Measurements from ENCODE around the gene FBXL17. TPM values are rescaled to one million over a fixed set of nuclear protein-coding genes. Genes with fewer than 3 reads are reported as not detected.

FBXL17 gene
- polyA plus RNA-seq, 1 of the 3 experiments (the other 2 are of a cell fraction): 4.4 TPM

GRCh38 chr5:108118813-108119514, 262.9 kb downstream of the FBXL17 start:
- ChIA-PET CTCF (no interaction called here), POLR2A (no interaction called here)
- no peaks in the 10 kb centered on the region for H3K27me3 ChIP-seq (ENCODE audit: insufficient read depth)
- no peaks in the 10 kb centered on the region for H3F3A ChIP-seq (replicated peaks; ENCODE audit: insufficient read depth)
- peaks cover 0 to 2% of the 10 kb centered on the region in 2 experiments for H3K36me3 ChIP-seq (replicated peaks in 1 of 2; ENCODE audit: control insufficient read depth in 1 of 2, insufficient read depth in 2 of 2, low read length in 1 of 2)
- H3K4me3 ChIP-seq (ENCODE audit: low read depth in 2 of 2, low read length in 1 of 2): no peak overlapping the region
- H3K9ac ChIP-seq: no peak overlapping the region
- H3K4me2 ChIP-seq: no peak overlapping the region
- H3K9me3 ChIP-seq: no peaks in the 10 kb centered on the region
- no peaks in the 10 kb centered on the region for H4K20me1 ChIP-seq (ENCODE audit: insufficient read depth)
- TF ChIP-seq SIN3A (IDR thresholded peaks at IDR 0.05; ENCODE audit: borderline replicate concordance, low read depth, low read length) (no peak), YY1 (IDR thresholded peaks at IDR 0.05; ENCODE audit: low read depth) (no peak)
- no peak overlapping the region for H2AFZ ChIP-seq (ENCODE audit: low read depth)
- H3K4me1 ChIP-seq (ENCODE audit: control insufficient read depth in 1 of 2, insufficient read depth in 2 of 2, low read depth in 1 of 2, low read length in 1 of 2): peaks cover 0 to 7% of the 10 kb centered on the region in 2 experiments; a peak in 1 of 4 replicates
- no peak for DNase-seq
- WGBS (ENCODE audit: low lambda C conversion rate): 93% methylated on average over 2 of the region's 2 CpGs
- H3K27ac ChIP-seq (ENCODE audit: low read depth in 2 of 2, low read length in 1 of 2): no peak overlapping the region
- no peaks in the 10 kb centered on the region for H3K9me2 ChIP-seq
- H3K79me2 ChIP-seq (ENCODE audit: insufficient read depth): no peaks in the 10 kb centered on the region

GRCh38 chr5:108115673-108116072, 266.2 kb downstream of the FBXL17 start:
- ChIA-PET CTCF (interaction anchor here (0.8 to 1.2 kb wide), 2 partner anchors 13 to 15 kb away, joined by 3 read pairs; no protein-coding TSS in a partner anchor), POLR2A (no interaction called here)
- Histone ChIP-seq H2AFZ (ENCODE audit: low read depth) (no peak overlapping the region), H3K27ac (ENCODE audit: low read depth in 2 of 2, low read length in 1 of 2) (no peak overlapping the region), H4K20me1 (ENCODE audit: insufficient read depth) (no peaks in the 10 kb centered on the region), H3K9me2 (no peaks in the 10 kb centered on the region), H3F3A (replicated peaks; ENCODE audit: insufficient read depth) (no peaks in the 10 kb centered on the region), H3K4me1 (ENCODE audit: control insufficient read depth in 1 of 2, insufficient read depth in 2 of 2, low read depth in 1 of 2, low read length in 1 of 2) (no peaks in the 10 kb centered on the region), H3K4me3 (ENCODE audit: low read depth in 2 of 2, low read length in 1 of 2) (no peak overlapping the region), H3K36me3 (replicated peaks in 1 of 2; ENCODE audit: control insufficient read depth in 1 of 2, insufficient read depth in 2 of 2, low read length in 1 of 2) (peaks cover 0 to 2% of the 10 kb centered on the region in 2 experiments), H3K27me3 (ENCODE audit: insufficient read depth) (no peaks in the 10 kb centered on the region), H3K9me3 (no peaks in the 10 kb centered on the region), H3K9ac (no peak overlapping the region), H3K79me2 (ENCODE audit: insufficient read depth) (no peaks in the 10 kb centered on the region), H3K4me2 (no peak overlapping the region)
- no peak for DNase-seq
- no peak for TF ChIP-seq MEF2A (IDR thresholded peaks at IDR 0.05; ENCODE audit: borderline replicate concordance, low read depth)
- no peak for TF ChIP-seq FOXJ3 (CRISPR knock-in tag; IDR thresholded peaks at IDR 0.05)
- no peak for TF ChIP-seq RFX5 (IDR thresholded peaks at IDR 0.05; ENCODE audit: low read length)

- Histone ChIP-seq H3K9me3 (no peaks in the 10 kb centered on the region), H4K20me1 (ENCODE audit: insufficient read depth) (no peaks in the 10 kb centered on the region), H3K36me3 (replicated peaks in 1 of 2; ENCODE audit: control insufficient read depth in 1 of 2, insufficient read depth in 2 of 2, low read length in 1 of 2) (no peaks in the 10 kb centered on the region), H3K27me3 (ENCODE audit: insufficient read depth) (no peaks in the 10 kb centered on the region), H2AFZ (ENCODE audit: low read depth) (no peak overlapping the region), H3K4me1 (ENCODE audit: control insufficient read depth in 1 of 2, insufficient read depth in 2 of 2, low read depth in 1 of 2, low read length in 1 of 2) (no peaks in the 10 kb centered on the region), H3K9me2 (no peaks in the 10 kb centered on the region), H3K27ac (ENCODE audit: low read depth in 2 of 2, low read length in 1 of 2) (no peak overlapping the region), H3K4me2 (no peak overlapping the region), H3K79me2 (ENCODE audit: insufficient read depth) (no peaks in the 10 kb centered on the region), H3F3A (replicated peaks; ENCODE audit: insufficient read depth) (no peaks in the 10 kb centered on the region), H3K9ac (no peak overlapping the region), H3K4me3 (ENCODE audit: low read depth in 2 of 2, low read length in 1 of 2) (no peak overlapping the region)
- 92% methylated on average over 2 of the region's 2 CpGs for WGBS (ENCODE audit: low lambda C conversion rate)
- CTCF ChIA-PET: no interaction called here
- POLR2A ChIA-PET: no interaction called here
- TF ChIP-seq PBX3 (IDR thresholded peaks at IDR 0.05) (no peak), RFX5 (IDR thresholded peaks at IDR 0.05; ENCODE audit: low read length) (no peak), RCOR1 (IDR thresholded peaks at IDR 0.05; ENCODE audit: low read length) (no peak), TAF1 (IDR thresholded peaks at IDR 0.05; ENCODE audit: borderline replicate concordance, low read depth, low read length) (no peak), GABPA (IDR thresholded peaks at IDR 0.05; ENCODE audit: low read depth) (no peak), MEF2A (IDR thresholded peaks at IDR 0.05; ENCODE audit: borderline replicate concordance, low read depth) (no peak), ZBTB33 (IDR thresholded peaks at IDR 0.05; ENCODE audit: borderline replicate concordance, low read depth) (no peak), REST (IDR thresholded peaks at IDR 0.05; ENCODE audit: low read depth, low read length) (no peak), GATA2 (CRISPR knock-in tag; IDR thresholded peaks at IDR 0.05) (no peak), TCF12 (IDR thresholded peaks at IDR 0.05) (no peak)
- no peak for DNase-seq
Observed at GRCh38 chr5:108113950-108114349, 267.9 kb downstream of the FBXL17 start.

Data from SK-N-SH (cell line).